Measurements from ENCODE around the gene PROSER2.

Gene PROSER2

DNA sequence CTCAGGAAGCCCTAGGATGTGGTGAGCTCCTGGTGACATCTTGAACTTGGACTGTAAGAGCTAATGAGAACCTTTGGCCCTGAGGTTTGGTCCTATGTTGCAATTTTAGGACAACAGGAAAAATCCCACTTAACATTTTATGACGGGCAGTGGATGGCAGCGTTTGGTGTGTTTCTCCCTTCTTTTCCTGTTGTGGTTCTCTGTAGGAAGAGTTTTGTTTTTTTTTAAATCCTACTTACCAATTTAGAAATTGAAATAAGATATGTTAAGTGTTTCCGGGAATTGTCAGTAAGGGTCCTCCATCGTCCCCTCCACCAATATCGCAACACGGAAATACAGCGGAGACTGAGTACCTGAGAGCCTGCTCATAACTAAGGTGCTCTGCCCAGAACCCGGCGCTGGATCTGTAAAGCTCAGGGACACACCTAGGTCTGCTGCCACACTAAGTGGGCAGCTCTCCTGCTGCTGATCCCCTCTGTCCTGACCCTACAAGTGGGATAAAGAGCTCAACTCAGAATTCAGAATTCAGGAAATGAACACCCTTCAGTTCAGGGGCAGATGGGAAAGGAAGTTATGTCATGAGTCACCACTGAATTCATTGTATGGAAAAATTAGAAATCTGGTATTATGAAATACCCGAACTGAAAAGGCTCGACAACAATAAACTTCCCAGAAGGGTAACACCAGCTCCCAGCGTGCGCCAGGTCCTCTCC lies 9.1 kb upstream of the PROSER2 start:
- TF ChIP-seq, protein P1, sequence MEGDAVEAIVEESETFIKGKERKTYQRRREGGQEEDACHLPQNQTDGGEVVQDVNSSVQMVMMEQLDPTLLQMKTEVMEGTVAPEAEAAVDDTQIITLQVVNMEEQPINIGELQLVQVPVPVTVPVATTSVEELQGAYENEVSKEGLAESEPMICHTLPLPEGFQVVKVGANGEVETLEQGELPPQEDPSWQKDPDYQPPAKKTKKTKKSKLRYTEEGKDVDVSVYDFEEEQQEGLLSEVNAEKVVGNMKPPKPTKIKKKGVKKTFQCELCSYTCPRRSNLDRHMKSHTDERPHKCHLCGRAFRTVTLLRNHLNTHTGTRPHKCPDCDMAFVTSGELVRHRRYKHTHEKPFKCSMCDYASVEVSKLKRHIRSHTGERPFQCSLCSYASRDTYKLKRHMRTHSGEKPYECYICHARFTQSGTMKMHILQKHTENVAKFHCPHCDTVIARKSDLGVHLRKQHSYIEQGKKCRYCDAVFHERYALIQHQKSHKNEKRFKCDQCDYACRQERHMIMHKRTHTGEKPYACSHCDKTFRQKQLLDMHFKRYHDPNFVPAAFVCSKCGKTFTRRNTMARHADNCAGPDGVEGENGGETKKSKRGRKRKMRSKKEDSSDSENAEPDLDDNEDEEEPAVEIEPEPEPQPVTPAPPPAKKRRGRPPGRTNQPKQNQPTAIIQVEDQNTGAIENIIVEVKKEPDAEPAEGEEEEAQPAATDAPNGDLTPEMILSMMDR (conservative IDR thresholded peaks at IDR 0.05; ENCODE audit: control insufficient read depth, insufficient read depth, low read depth, low read length) = no peak
- no peak for DNase-seq (ENCODE audit: low read depth)
- H3K4me3 ChIP-seq (ENCODE audit: control insufficient read depth, low read depth, low read length) = no peak overlapping the region

DNA sequence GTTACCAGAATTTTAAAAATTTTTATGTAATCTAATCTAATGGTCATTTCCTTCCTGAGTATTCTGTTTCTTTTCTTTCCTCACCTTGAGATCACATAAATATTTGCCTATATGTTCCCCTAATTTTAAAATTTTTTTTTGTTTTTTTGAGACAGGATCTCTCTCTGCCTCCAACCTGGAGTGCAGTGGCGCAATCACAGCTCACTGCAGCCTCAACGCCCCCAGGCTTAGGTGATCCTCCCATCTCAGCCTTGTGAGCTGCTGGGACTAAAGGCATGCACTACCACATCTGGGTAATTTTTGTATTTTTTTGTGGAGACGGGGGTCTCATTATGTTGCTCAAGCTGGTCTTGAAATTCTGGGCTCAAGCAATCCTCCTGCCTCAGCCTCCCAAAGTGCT lies 4.1 kb upstream of the PROSER2 start:
- H3K4me3 ChIP-seq (ENCODE audit: control insufficient read depth, low read depth, low read length) = no peak overlapping the region
- DNase-seq (ENCODE audit: low read depth) = no peak
- TF ChIP-seq, protein P1 (conservative IDR thresholded peaks at IDR 0.05; ENCODE audit: control insufficient read depth, insufficient read depth, low read depth, low read length) = no peak

DNA sequence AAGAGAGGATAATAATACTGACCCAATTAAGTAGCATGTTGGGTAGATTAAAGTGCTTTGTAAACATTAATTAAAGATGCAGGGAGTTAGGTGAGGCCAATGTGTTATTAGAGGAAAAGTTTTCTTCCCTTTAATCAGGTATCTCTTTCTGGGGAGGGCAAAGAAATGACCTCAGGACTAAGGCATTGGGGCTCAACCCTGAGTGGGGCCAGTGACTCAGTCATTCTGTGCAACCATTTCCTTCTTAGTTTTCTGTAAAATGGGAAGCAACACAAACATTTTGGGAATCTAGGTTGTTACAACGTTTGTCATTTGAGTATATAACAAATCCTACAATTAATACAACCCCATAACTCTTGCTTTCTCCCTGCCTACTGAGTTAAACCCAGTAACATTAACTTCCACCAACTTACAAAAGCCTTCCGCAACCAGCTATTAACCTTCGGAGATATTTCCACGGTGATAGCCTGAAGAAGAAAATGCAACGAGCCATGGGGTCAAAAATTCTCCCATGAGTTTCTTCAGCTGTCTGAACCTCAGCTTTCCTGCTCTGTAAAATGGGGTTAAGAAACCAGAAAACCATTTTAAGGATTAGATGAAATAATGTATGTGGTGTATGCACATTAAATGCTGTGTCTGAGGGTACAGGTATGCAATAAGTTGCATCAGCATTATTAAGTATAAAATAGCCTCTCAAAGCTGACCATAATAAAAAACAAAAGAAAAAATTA lies 965 bp upstream of the PROSER2 start:
- H3K4me3 ChIP-seq (ENCODE audit: control insufficient read depth, low read depth, low read length) = no peak overlapping the region
- TF ChIP-seq, protein P1 (conservative IDR thresholded peaks at IDR 0.05; ENCODE audit: control insufficient read depth, insufficient read depth, low read depth, low read length) = no peak
- DNase-seq (ENCODE audit: low read depth) = no peak

DNA sequence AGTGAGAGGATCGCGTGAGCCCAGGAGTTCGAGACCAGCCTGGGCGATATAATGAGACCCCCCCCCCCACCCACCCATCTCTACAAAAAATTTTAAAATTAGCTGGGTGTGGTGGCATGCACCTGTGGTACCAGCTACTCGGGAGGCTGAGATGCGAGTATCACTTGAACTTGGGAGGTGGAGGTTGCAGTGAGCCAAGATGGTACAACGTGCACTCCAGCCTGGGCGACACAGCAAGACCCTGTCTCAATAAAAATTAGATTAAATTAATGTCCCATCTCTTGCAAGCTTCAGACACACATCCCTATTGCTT lies 391 bp upstream of the PROSER2 start:
- DNase-seq (ENCODE audit: low read depth) = no peak
- TF ChIP-seq, protein P1 (conservative IDR thresholded peaks at IDR 0.05; ENCODE audit: control insufficient read depth, insufficient read depth, low read depth, low read length) = no peak
- peak overlapping the region; percentile 33 for H3K4me3 ChIP-seq (ENCODE audit: control insufficient read depth, low read depth, low read length)

DNA sequence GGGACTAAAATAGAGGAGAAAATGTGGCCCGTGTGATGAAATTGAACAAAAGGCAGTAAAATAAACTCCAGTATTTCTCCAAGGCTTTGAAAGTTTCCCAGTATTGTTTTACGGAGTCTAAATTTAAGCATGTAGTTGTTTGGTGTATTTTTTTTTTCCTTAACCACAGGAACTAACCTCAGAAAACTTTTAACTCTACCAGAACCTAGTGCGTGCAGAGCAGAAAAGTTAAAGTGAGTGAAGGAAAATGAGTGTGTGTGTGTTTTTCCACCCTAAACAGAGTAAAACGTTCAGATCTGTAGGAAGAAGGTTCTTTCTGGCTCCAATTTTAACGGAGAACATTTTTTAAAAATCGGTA lies 812 bp downstream of the PROSER2 start:
- DNase-seq (ENCODE audit: low read depth) = no peak
- TF ChIP-seq, protein P1 (conservative IDR thresholded peaks at IDR 0.05; ENCODE audit: control insufficient read depth, insufficient read depth, low read depth, low read length) = no peak
- H3K4me3 ChIP-seq (ENCODE audit: control insufficient read depth, low read depth, low read length) = peak overlapping the region; percentile 50

DNA sequence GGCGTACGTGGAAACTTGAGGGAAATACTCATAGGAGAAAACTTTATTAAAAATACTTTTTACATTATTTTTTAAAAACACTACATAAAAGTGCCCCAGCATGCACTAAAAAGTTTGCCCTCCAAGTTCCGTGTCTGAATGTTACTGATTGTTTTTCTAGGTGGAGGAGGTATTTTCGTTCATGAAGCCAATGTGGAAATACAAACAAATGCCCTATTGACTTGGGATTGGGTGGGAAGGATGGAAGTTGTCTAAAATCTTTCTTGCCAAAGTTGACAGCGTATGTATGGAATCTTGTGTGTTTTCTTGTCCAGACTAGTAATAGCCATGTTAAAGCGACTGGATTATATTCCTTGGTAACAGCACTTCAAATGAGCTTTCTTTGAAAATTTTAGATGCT lies 1.2 kb downstream of the PROSER2 start:
- TF ChIP-seq, protein P1 (conservative IDR thresholded peaks at IDR 0.05; ENCODE audit: control insufficient read depth, insufficient read depth, low read depth, low read length) = no peak
- H3K4me3 ChIP-seq (ENCODE audit: control insufficient read depth, low read depth, low read length) = no peak overlapping the region
- DNase-seq (ENCODE audit: low read depth) = peak; percentile 15
